IMR-90 (cell line): ENCODE results near the gene ZNFX1. TPM values are rescaled to one million over a fixed set of nuclear protein-coding genes. Genes with fewer than 3 reads are reported as not detected.
A peak's percentile ranks its signal among the peaks of the same experiment; 100 is the strongest.

Experiments
- ATAC-seq: fragments of 200-7000 bp; cut with Tn5 transposase; 2 replicates; pipeline ENCODE4 v1.9.1; 2020; ENCODE audit warnings: low read depth, mild to moderate bottlenecking, moderate library complexity
- BruUV-seq: library from RNA; stranded (reverse); fragments of 400-500 nt; replicated peaks from 2 replicates; lab custom pipeline; 2021; lab: Mats Ljungman, UMichigan
- CTCF ChIA-PET: fragments of 300-600 bp; formaldehyde crosslinking; extraction: SDS; loops from one replicate; lab custom pipeline; 2021; ENCODE audit warnings: antibody characterized with exemption; lab: Yijun Ruan, JAX
- POLR2A ChIA-PET: fragments of 300-600 bp; sonication (Branson Sonifier 250); formaldehyde crosslinking; loops from one replicate; lab custom pipeline; 2022; ENCODE audit warnings: antibody characterized with exemption; ENCODE audit not compliant: unreplicated experiment; lab: Charles Lee
- DNase-seq: peaks from one replicate; pipeline ENCODE4 v3.0.0; 2013
- H2AFZ ChIP-seq: replicated peaks from 2 replicates; pipeline ENCODE3; 2013; ENCODE audit warnings: low read length, mild to moderate bottlenecking; ENCODE audit not compliant: poor library complexity
- H2AK5ac ChIP-seq: 2 replicates; pipeline ENCODE4 v1.6.1; 2013; ENCODE audit warnings: low read depth, low read length, inconsistent platforms
- H2AK9ac ChIP-seq: replicated peaks from 2 replicates; pipeline ENCODE3; 2013; ENCODE audit warnings: mild to moderate bottlenecking, low read depth, low read length, moderate library complexity; ENCODE audit not compliant: poor library complexity
- H2BK120ac ChIP-seq: 2 replicates; pipeline ENCODE4 v1.6.1; 2013; ENCODE audit warnings: low read depth, low read length, inconsistent platforms
- H2BK15ac ChIP-seq: 3 replicates; pipeline ENCODE4 v1.6.1; 2013; ENCODE audit warnings: low read depth, low read length, inconsistent platforms
- H2BK20ac ChIP-seq: 2 replicates; pipeline ENCODE4 v1.6.1; 2013; ENCODE audit warnings: low read depth, mild to moderate bottlenecking, inconsistent platforms, low read length, moderate library complexity
- H2BK5ac ChIP-seq: 2 replicates; pipeline ENCODE4 v1.6.1; 2013; ENCODE audit warnings: mild to moderate bottlenecking, low read depth, low read length, inconsistent platforms; ENCODE audit not compliant: poor library complexity, severe bottlenecking
- H3K14ac ChIP-seq: replicated peaks from 2 replicates; pipeline ENCODE4 v1.6.1; 2013; ENCODE audit warnings: low read depth, low read length, inconsistent platforms
- H3K18ac ChIP-seq: 2 replicates; pipeline ENCODE4 v1.6.1; 2013; ENCODE audit warnings: low read depth, low read length, control low read depth
- H3K23ac ChIP-seq: 2 replicates; pipeline ENCODE4 v1.6.1; 2013; ENCODE audit warnings: low read depth, low read length, inconsistent platforms
- H3K27ac ChIP-seq: 2 replicates; pipeline ENCODE4 v1.5.1; 2013; ENCODE audit warnings: mild to moderate bottlenecking, control low read depth, low read length; ENCODE audit not compliant: insufficient read depth
- H3K27me3 ChIP-seq: 2 replicates; pipeline ENCODE4 v1.6.1; 2013; ENCODE audit warnings: low read length; ENCODE audit not compliant: control insufficient read depth, insufficient read depth
- H3K36me3 ChIP-seq: 2 replicates; pipeline ENCODE4 v1.6.1; 2013; ENCODE audit warnings: low read length, mixed read lengths; ENCODE audit not compliant: control insufficient read depth, insufficient read depth
- H3K4ac ChIP-seq: 2 replicates; pipeline ENCODE4 v1.6.1; 2013; ENCODE audit warnings: low read depth, low read length, inconsistent platforms
- H3K4me1 ChIP-seq: 2 replicates; pipeline ENCODE4 v1.6.1; 2013; ENCODE audit warnings: low read length, mixed read lengths; ENCODE audit not compliant: control insufficient read depth, insufficient read depth
- H3K4me2 ChIP-seq: 2 replicates; pipeline ENCODE4 v1.6.1; 2013; ENCODE audit warnings: low read depth, mild to moderate bottlenecking, control low read depth, low read length, moderate library complexity
- H3K4me3 ChIP-seq: 2 replicates; pipeline ENCODE4 v1.5.1; 2013; ENCODE audit warnings: low read depth, mild to moderate bottlenecking, control low read depth, low read length, moderate library complexity; ENCODE audit not compliant: insufficient read depth
- H3K56ac ChIP-seq: 2 replicates; pipeline ENCODE4 v1.6.1; 2013; ENCODE audit warnings: low read length, inconsistent platforms; ENCODE audit not compliant: insufficient read depth; ENCODE audit errors: extremely low read depth
- H3K79me1 ChIP-seq, 2 experiments: 2 replicates each; pipeline ENCODE4 v1.6.1; 2013; ENCODE audit warnings: low read length in 2 of 2, inconsistent platforms in 1 of 2, low read depth in 1 of 2
- H3K9ac ChIP-seq: 2 replicates; pipeline ENCODE4 v1.6.1; 2013; ENCODE audit warnings: low read depth, low read length, control low read depth
- H3K9me1 ChIP-seq: 2 replicates; pipeline ENCODE4 v1.6.1; 2013; ENCODE audit warnings: low read length, inconsistent platforms; ENCODE audit not compliant: insufficient read depth
- H3K9me3 ChIP-seq: 2 replicates; pipeline ENCODE4 v1.6.1; 2013; ENCODE audit warnings: low read length; ENCODE audit not compliant: control insufficient read depth, insufficient read depth
- H4K20me1 ChIP-seq: 2 replicates; pipeline ENCODE4 v1.6.1; 2013; ENCODE audit warnings: low read length, inconsistent platforms; ENCODE audit not compliant: insufficient read depth
- H4K5ac ChIP-seq: 2 replicates; pipeline ENCODE4 v1.6.1; 2013; ENCODE audit warnings: mild to moderate bottlenecking, low read depth, low read length, control low read depth
- H4K8ac ChIP-seq, 2 experiments: 2 replicates each; pipeline ENCODE4 v1.6.1; 2013; ENCODE audit warnings: low read depth in 2 of 2, low read length in 2 of 2, control low read depth in 1 of 2, inconsistent platforms in 1 of 2
- H4K91ac ChIP-seq: 2 replicates; pipeline ENCODE4 v1.6.1; 2013; ENCODE audit warnings: low read depth, low read length, inconsistent platforms; ENCODE audit not compliant: insufficient read depth
- BHLHE40 ChIP-seq: fragments of 150-350 bp; IDR thresholded peaks from 2 replicates; pipeline ENCODE4 v1.6.1; 2016; ENCODE audit warnings: mild to moderate bottlenecking, low read depth, low read length
- CEBPB ChIP-seq: IDR thresholded peaks from 2 replicates; pipeline ENCODE4 v1.6.1; 2012; ENCODE audit warnings: low read depth, low read length, improper control_type of control experiment
- CHD1 ChIP-seq: IDR thresholded peaks from 2 replicates; pipeline ENCODE4 v1.6.1; 2012; ENCODE audit warnings: low read depth, low read length, improper control_type of control experiment
- CTCF ChIP-seq: conservative IDR thresholded peaks from 2 replicates; pipeline ENCODE4 v1.5.1; 2012; ENCODE audit warnings: mild to moderate bottlenecking, low read depth, low read length, improper control_type of control experiment
- FOS ChIP-seq: fragments of 150-350 bp; IDR thresholded peaks from 2 replicates; pipeline ENCODE4 v1.6.1; 2016; ENCODE audit warnings: low read depth, low read length
- MAFK ChIP-seq: IDR thresholded peaks from 2 replicates; pipeline ENCODE4 v1.6.1; 2012; ENCODE audit warnings: low read depth, low read length, improper control_type of control experiment
- MXI1 ChIP-seq: IDR thresholded peaks from 2 replicates; pipeline ENCODE4 v1.6.1; 2012; ENCODE audit warnings: low read depth, mild to moderate bottlenecking, low read length, moderate library complexity, borderline replicate concordance
- NFE2L2 ChIP-seq: fragments of 150-350 bp; IDR thresholded peaks from 2 replicates; pipeline ENCODE4 v1.6.1; 2016; ENCODE audit warnings: low read depth, mild to moderate bottlenecking, low read length
- RCOR1 ChIP-seq: IDR thresholded peaks from 2 replicates; pipeline ENCODE4 v1.6.1; 2012; ENCODE audit warnings: mild to moderate bottlenecking, low read length, improper control_type of control experiment; ENCODE audit not compliant: insufficient replicate concordance
- WGBS, 2 experiments: methylation state at CpG; one replicate each; pipeline versions ENCODE4 v1.1.5 to v1.1.7; 2013; ENCODE audit warnings: missing lambda C conversion rate in 2 of 2; ENCODE audit not compliant: insufficient read length in 1 of 2; ENCODE audit errors: extremely low coverage in 2 of 2; 5-methylcytosine and 5-hydroxymethylcytosine counted together
- dilution Hi-C: fragments of 300-500 bp; cut with HindIII; formaldehyde crosslinking; loops from one replicate; pipeline ENCODE4 v1.14.3; 2018; ENCODE audit warnings: low sequenced_read_pairs; ENCODE audit not compliant: unreplicated experiment
- in situ Hi-C: fragments of 300-500 bp; cut with MboI; formaldehyde crosslinking; loops from 3 replicates; pipeline ENCODE4 v1.14.3; 2019; ENCODE audit warnings: low sequenced_read_pairs, inconsistent platforms, mixed read lengths
- intact Hi-C: fragments of 100-400 bp; cut with micrococcal nuclease; formaldehyde crosslinking; loops from 2 replicates; pipeline ENCODE4 v1.10.0; 2022
- polyA plus RNA-seq, 3 experiments: library from polyadenylated mRNA; depleted of rRNA; stranded (reverse); fragments of >200 nt; gene quantifications; 2 replicates each; pipeline ENCODE4 v1.2.3, GENCODE V29; 2012; ENCODE audit warnings: low replicate concordance in 1 of 3
- total RNA-seq: library from RNA; depleted of rRNA; stranded (reverse); fragments of >200 nt; gene quantifications from 2 replicates; pipeline ENCODE4 v1.2.3, GENCODE V29; 2012
- TF ChIP-seq, protein P1 (sequence below): fragments of 150-350 bp; IDR thresholded peaks from 2 replicates; pipeline ENCODE4 v1.6.1; 2017; ENCODE audit warnings: mild to moderate bottlenecking, antibody characterized with exemption, low read length, low read depth

The ZNFX1 gene
- total and polyA plus RNA-seq, 2 of the 4 experiments (the other 2 are of a cell fraction) = 10.9 to 60.9 TPM

GRCh38 chr20:49233226-49233625, 44.6 kb downstream of the ZNFX1 start:
- H3K79me1 ChIP-seq = no peaks in the 10 kb centered on the region
- H4K5ac ChIP-seq = no peak overlapping the region
- H3K36me3 ChIP-seq = peaks cover 66% of the 10 kb centered on the region
- ATAC-seq (no peak), DNase-seq (no peak)
- dilution Hi-C loops = no loop called here
- no peak overlapping the region for H2BK20ac ChIP-seq
- peaks cover 3% of the 10 kb centered on the region; the same call in 1 of the 2 replicates for H3K4me1 ChIP-seq
- H2BK15ac ChIP-seq = no peak overlapping the region
- no peak overlapping the region for H4K8ac ChIP-seq
- H3K18ac ChIP-seq = no peak overlapping the region
- H2BK120ac ChIP-seq = no peak overlapping the region
- no peak overlapping the region for H3K9ac ChIP-seq
- peak overlapping the region; percentile 9 for H2AK9ac ChIP-seq
- POLR2A ChIA-PET = no interaction called here
- no CpG with 5 or more reads among the region's 10 CpGs for WGBS, 2 experiments
- no peak overlapping the region for H3K27ac ChIP-seq
- intact Hi-C loops = no loop called here
- CTCF ChIA-PET = no interaction called here
- no peak overlapping the region for H3K4me3 ChIP-seq
- H3K56ac ChIP-seq = no peak overlapping the region
- no peak overlapping the region for H2AFZ ChIP-seq
- H4K20me1 ChIP-seq = no peaks in the 10 kb centered on the region
- BruUV-seq = no TSS peak
- H3K27me3 ChIP-seq = no peaks in the 10 kb centered on the region
- no peak overlapping the region for H3K4ac ChIP-seq
- no peak overlapping the region for H3K14ac ChIP-seq
- H3K23ac ChIP-seq = no peak overlapping the region
- no peak overlapping the region for H2AK5ac ChIP-seq
- no peak overlapping the region for H3K4me2 ChIP-seq
- in situ Hi-C loops = no loop called here
- no peaks in the 10 kb centered on the region for H3K9me1 ChIP-seq
- TF ChIP-seq CTCF (no peak), NFE2L2 (no peak), RCOR1 (no peak), BHLHE40 (no peak), CEBPB (no peak), MAFK (no peak), CHD1 (no peak), FOS (no peak), MXI1 (no peak)
- TF ChIP-seq, protein P1, sequence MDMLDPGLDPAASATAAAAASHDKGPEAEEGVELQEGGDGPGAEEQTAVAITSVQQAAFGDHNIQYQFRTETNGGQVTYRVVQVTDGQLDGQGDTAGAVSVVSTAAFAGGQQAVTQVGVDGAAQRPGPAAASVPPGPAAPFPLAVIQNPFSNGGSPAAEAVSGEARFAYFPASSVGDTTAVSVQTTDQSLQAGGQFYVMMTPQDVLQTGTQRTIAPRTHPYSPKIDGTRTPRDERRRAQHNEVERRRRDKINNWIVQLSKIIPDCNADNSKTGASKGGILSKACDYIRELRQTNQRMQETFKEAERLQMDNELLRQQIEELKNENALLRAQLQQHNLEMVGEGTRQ = no peak
- H4K91ac ChIP-seq = no peak overlapping the region
- H3K9me3 ChIP-seq = no peaks in the 10 kb centered on the region
- H2BK5ac ChIP-seq = no peak overlapping the region
